Measurements from ENCODE around the gene SEPTIN6.

SEPTIN6 gene

DNA sequence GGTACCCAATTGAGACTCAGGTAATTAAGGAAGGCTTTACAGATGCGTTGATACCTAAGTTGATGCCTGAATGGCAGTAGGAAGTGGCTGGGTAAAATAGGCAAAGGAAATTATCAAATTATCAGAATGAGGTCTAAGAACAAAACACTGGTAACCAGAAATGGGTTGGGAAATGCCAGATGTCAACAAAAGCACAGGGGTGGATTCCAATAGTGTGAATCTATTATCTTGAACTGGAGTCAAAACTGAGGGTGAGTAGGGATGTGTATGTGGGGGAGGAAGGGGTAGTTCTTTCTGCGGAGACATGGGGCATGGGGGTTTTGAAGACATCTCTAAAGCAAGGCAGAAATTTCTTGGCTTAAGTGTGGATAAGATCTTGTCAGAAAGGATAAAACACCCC lies 16.0 kb upstream of the SEPTIN6 start:
- H3K36me3 ChIP-seq (ENCODE audit: control insufficient read depth, low read depth, low read length), result no peaks in the 10 kb centered on the region
- no peak overlapping the region for H3K9ac ChIP-seq (ENCODE audit: low read length)
- H3K4me1 ChIP-seq (ENCODE audit: control insufficient read depth, low read depth, low read length), result no peaks in the 10 kb centered on the region
- H3K27me3 ChIP-seq (ENCODE audit: control insufficient read depth, insufficient read depth, low read length), result no peaks in the 10 kb centered on the region
- no peak overlapping the region for H3K4me3 ChIP-seq (ENCODE audit: low read length)
- peaks cover 4% of the 10 kb centered on the region for H3K9me3 ChIP-seq (ENCODE audit: control insufficient read depth, low read depth, low read length)
- no peak overlapping the region for H3K27ac ChIP-seq (ENCODE audit: low read length)

DNA sequence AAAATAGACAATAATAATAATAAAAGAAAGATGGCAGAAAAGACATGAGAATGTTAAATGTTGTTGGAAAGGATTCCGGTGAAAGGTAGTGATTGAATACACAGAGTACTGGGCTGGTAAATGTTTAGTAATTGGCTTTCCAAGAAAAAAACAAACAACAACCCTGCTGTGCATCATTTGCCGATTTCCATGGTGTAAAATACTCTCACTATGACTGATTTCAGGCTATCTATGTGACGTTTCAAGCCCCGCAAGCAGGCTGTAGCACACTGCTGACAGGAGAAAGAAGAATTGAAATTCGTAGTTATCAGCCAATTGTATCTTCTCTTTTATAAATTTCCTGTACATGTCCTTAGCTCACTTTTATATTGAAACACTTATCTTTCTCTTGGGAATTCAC lies 13.6 kb upstream of the SEPTIN6 start:
- H3K4me3 ChIP-seq (ENCODE audit: low read length), result no peak overlapping the region
- peaks cover 4% of the 10 kb centered on the region for H3K9me3 ChIP-seq (ENCODE audit: control insufficient read depth, low read depth, low read length)
- H3K9ac ChIP-seq (ENCODE audit: low read length), result no peak overlapping the region
- H3K27me3 ChIP-seq (ENCODE audit: control insufficient read depth, insufficient read depth, low read length), result no peaks in the 10 kb centered on the region
- no peaks in the 10 kb centered on the region for H3K4me1 ChIP-seq (ENCODE audit: control insufficient read depth, low read depth, low read length)
- H3K27ac ChIP-seq (ENCODE audit: low read length), result no peak overlapping the region
- H3K36me3 ChIP-seq (ENCODE audit: control insufficient read depth, low read depth, low read length), result no peaks in the 10 kb centered on the region

DNA sequence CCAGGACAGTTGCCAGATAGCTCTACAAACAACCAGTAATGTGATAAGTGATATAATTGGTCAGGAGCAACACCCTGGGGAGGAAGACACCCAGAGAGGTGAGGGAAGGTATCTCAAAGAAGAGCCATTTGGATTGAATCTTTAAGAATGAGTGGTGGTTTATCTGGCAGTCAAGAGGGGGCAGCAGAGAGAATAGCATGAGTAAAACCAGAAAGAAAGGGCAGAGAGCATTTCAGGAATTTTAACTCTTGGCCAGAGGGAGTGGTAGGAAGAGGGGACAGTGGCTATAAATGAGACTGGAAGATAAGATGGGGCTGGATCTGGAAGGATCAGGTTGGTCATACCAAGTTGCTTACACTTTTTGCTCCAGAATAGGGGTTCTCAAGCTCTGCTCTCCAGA lies 5.9 kb upstream of the SEPTIN6 start:
- no peaks in the 10 kb centered on the region for H3K4me1 ChIP-seq (ENCODE audit: control insufficient read depth, low read depth, low read length)
- no peak overlapping the region for H3K4me3 ChIP-seq (ENCODE audit: low read length)
- no peak overlapping the region for H3K9ac ChIP-seq (ENCODE audit: low read length)
- H3K36me3 ChIP-seq (ENCODE audit: control insufficient read depth, low read depth, low read length), result no peaks in the 10 kb centered on the region
- peaks cover 9% of the 10 kb centered on the region for H3K9me3 ChIP-seq (ENCODE audit: control insufficient read depth, low read depth, low read length)
- no peak overlapping the region for H3K27ac ChIP-seq (ENCODE audit: low read length)
- peaks cover 4% of the 10 kb centered on the region for H3K27me3 ChIP-seq (ENCODE audit: control insufficient read depth, insufficient read depth, low read length)

DNA sequence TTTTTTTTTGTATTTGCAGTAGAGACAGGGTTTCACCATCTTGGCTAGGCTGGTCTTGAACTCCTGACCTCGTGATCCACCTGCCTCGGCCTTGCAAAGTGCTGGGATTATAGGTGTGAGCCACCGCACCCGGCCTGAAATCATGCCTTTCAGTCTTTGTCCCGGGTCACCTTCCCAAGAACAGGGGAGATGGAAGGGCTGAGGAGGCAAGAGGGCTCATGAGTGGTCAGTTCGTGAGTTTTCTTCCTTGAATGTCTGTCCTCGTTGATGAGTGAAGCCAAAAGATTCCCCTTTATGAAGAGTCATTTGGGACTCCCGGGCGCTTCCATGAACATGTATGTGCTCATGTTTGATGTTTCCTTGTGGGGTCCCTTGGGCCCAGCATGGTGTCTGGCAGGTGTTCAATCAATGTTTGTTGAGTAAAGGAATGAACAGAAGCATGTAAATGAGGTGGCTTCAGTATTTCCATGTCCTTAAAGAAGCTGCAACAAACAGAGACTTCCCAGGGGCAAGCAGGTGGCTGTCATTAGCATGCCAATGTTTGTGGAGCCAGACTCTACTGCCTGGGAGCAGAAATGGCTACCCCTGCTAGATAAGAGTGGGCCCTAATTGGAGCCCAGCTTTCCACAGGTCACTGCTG lies 3.4 kb upstream of the SEPTIN6 start:
- H3K9ac ChIP-seq (ENCODE audit: low read length), result no peak overlapping the region
- H3K9me3 ChIP-seq (ENCODE audit: control insufficient read depth, low read depth, low read length), result peaks cover 9% of the 10 kb centered on the region
- no peaks in the 10 kb centered on the region for H3K36me3 ChIP-seq (ENCODE audit: control insufficient read depth, low read depth, low read length)
- no peak overlapping the region for H3K27ac ChIP-seq (ENCODE audit: low read length)
- no peak overlapping the region for H3K4me3 ChIP-seq (ENCODE audit: low read length)
- H3K27me3 ChIP-seq (ENCODE audit: control insufficient read depth, insufficient read depth, low read length), result peaks cover 10% of the 10 kb centered on the region
- H3K4me1 ChIP-seq (ENCODE audit: control insufficient read depth, low read depth, low read length), result no peaks in the 10 kb centered on the region

DNA sequence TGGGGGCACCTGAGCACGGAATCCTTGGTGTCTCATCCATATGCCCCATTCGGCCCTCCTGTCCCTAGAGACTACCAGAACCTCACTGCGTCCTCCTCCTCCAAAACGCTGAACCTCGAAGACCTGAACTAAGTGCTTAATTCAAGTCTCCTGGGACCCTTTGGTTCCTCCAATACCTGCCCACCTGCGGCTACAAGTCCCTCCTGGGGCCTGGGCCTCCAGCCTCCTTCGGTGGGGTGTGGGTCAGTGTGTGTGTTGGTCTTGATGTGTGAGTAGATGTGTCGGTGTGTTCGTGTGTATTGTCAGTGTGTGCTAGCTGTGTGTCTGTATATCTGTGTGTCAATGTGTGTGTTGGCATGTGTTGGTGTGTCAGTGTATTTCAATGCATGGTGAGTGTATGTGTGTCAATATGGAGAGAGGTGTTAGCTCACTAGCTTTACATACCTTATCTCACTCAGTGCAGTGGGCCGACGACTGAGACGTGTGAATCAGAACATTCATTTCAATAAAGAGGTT lies 2.6 kb upstream of the SEPTIN6 start:
- H3K4me3 ChIP-seq (ENCODE audit: low read length), result no peak overlapping the region
- H3K27ac ChIP-seq (ENCODE audit: low read length), result no peak overlapping the region
- no peak overlapping the region for H3K9ac ChIP-seq (ENCODE audit: low read length)
- H3K4me1 ChIP-seq (ENCODE audit: control insufficient read depth, low read depth, low read length), result peaks cover 4% of the 10 kb centered on the region
- H3K27me3 ChIP-seq (ENCODE audit: control insufficient read depth, insufficient read depth, low read length), result peaks cover 15% of the 10 kb centered on the region
- H3K36me3 ChIP-seq (ENCODE audit: control insufficient read depth, low read depth, low read length), result no peaks in the 10 kb centered on the region
- peaks cover 7% of the 10 kb centered on the region for H3K9me3 ChIP-seq (ENCODE audit: control insufficient read depth, low read depth, low read length)

DNA sequence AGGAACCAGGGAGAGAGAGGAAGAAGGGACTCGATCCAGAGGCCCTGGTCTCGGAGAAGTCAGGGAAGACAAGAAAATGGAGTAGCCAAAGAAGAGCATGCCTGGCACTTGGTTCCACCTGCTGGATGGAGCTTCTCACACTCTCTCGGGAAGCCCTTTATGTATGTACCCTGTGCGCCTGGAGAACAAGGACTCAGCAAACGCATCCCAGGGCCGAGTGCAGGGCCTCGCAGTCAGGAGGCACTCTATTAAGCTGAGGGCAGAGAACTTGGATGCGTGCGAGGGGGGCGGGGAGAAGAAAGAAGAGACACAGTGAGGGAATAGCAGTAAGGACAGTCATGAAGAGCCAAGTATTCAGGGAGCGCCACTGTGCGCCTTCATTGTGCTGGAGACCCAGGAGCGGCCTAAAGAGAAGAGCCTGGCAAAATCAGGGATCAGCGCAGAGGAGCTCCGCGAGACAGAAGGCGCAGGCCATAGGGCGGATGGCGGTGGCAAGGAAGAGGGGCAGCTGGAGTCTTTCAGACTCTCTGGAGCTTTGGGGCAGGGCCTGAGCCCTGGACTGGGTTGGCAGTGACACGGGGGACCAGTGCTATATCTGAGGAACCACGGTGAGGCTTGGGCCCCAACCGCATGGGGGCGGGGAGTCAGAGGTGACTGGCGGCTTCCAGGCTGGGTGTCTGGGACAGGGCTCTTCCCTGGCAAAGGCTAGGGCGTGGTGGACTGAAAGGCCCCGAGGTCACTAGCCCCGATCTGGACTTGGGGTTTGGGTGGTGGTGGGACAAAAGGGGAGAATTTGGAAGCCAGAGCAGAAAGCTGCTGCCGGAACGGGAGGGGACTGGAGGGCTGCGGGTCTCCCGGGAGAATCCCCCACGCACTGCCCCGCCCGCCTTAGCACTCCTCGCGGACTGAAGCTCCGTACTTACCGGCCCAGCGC lies 1.9 kb upstream of the SEPTIN6 start:
- Histone ChIP-seq H3K9ac (ENCODE audit: low read length) (no peak overlapping the region), H3K27ac (ENCODE audit: low read length) (no peak overlapping the region), H3K36me3 (ENCODE audit: control insufficient read depth, low read depth, low read length) (no peaks in the 10 kb centered on the region), H3K4me1 (ENCODE audit: control insufficient read depth, low read depth, low read length) (peaks cover 4% of the 10 kb centered on the region), H3K4me3 (ENCODE audit: low read length) (peak overlapping the region; percentile 64), H3K27me3 (ENCODE audit: control insufficient read depth, insufficient read depth, low read length) (peaks cover 15% of the 10 kb centered on the region), H3K9me3 (ENCODE audit: control insufficient read depth, low read depth, low read length) (peaks cover 9% of the 10 kb centered on the region)

DNA sequence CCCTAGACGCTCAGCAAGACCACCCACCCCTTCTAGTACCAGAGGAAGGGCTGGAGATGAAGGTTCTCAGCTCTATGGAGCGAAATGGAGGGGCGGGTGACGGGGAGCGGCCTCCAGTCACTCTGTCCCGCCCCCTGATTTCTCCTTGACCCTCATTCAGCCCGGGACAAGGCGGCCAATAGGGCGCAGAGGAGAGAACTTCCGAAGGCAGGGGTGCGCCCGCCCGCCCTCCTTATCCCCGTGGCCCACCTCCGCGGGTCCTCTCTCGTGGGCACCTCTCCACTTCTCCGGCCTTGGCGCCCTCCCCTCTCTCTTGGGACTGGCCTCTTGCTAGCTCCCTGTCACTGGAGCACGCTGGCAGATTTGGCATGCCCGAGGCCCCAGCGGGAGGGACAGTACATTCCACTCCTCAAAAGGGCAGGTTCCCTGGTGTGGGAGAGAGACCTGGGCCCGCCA lies 1.1 kb upstream of the SEPTIN6 start:
- Histone ChIP-seq H3K9me3 (ENCODE audit: control insufficient read depth, low read depth, low read length) (peaks cover 7% of the 10 kb centered on the region), H3K27me3 (ENCODE audit: control insufficient read depth, insufficient read depth, low read length) (peaks cover 15% of the 10 kb centered on the region), H3K9ac (ENCODE audit: low read length) (no peak overlapping the region), H3K36me3 (ENCODE audit: control insufficient read depth, low read depth, low read length) (no peaks in the 10 kb centered on the region), H3K4me3 (ENCODE audit: low read length) (peak overlapping the region; percentile 64), H3K4me1 (ENCODE audit: control insufficient read depth, low read depth, low read length) (peaks cover 4% of the 10 kb centered on the region), H3K27ac (ENCODE audit: low read length) (no peak overlapping the region)

DNA sequence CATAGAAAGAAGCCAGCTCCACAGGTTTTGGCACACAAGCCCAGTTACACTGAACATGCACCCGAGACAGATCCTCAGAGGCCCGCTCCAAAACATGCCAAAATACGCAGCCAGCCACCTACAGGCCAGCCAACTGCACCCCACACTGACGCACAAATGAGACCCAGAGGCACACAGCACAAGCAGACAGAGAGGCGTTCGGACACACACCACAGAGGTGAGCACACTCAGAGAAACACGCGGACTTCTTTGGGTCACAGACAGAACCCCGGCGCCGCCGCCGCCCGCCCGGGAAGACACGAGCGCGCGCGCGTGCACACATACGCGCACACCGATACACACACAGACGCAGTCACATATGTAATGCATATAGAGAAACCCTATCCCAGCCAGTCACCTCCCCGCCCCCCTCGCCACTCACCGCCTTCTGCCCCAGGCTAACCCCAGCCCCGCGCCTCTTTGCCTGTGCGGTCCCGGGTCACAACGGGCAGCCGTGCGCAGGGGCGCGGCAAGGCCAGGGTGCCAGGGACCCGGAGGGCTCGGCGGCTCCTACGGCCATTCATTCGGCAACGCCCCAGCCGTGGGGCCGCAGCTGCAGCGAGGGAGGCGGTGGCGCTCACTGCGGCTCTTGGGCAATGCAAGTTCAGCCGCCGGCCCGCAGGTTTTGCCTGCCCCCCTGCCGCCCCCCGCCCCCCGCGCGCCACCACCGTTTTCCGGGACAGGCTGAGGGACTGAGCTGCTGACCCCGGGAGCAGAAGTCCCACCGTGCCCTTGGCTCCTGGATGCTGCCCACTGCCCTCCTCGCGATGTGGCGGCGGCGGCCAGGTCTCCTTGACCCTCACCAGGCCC lies 553 bp downstream of the SEPTIN6 start:
- no peak overlapping the region for H3K27ac ChIP-seq (ENCODE audit: low read length)
- peaks cover 4% of the 10 kb centered on the region for H3K4me1 ChIP-seq (ENCODE audit: control insufficient read depth, low read depth, low read length)
- H3K4me3 ChIP-seq (ENCODE audit: low read length), result peak overlapping the region; percentile 64
- H3K27me3 ChIP-seq (ENCODE audit: control insufficient read depth, insufficient read depth, low read length), result peaks cover 15% of the 10 kb centered on the region
- H3K9me3 ChIP-seq (ENCODE audit: control insufficient read depth, low read depth, low read length), result peaks cover 10% of the 10 kb centered on the region
- H3K36me3 ChIP-seq (ENCODE audit: control insufficient read depth, low read depth, low read length), result no peaks in the 10 kb centered on the region
- peak overlapping the region; percentile 39 for H3K9ac ChIP-seq (ENCODE audit: low read length)

DNA sequence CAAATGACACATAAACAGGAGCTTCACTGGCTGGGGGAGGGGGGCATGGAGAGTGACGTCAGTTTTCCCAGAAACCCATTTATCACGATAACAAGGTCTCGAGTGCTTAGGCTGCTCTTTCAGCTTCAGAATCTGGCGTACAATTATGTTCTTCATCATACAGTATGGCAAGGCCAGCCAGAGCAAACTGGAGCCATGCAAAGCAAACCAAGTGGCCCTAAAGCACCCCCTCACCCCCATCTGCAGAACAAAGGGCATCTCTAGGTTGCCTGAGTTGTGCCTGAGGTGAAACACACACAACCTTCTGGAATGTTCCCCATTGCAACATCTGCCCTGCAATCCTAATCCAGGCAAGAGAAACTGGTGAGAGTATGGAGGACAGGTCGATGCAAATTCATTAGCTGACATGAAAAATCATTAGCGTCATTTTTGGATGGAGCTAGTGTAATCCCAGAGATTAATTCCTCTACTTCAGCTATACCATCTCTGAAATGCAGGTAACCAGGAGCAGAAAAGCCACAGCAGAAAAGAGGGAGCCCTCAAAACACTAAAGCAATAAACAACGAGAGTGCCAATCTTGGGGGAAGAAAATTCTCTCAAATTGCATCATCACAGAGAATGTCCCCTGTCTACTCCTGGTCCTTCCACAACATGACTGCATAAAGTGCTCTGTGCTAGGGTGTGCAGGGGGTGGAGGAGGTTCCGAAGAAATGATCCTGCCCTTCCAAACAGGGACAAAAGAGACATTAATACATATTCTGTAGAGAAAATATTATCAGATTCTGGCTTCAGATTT lies 1.8 kb downstream of the SEPTIN6 start:
- Histone ChIP-seq H3K36me3 (ENCODE audit: control insufficient read depth, low read depth, low read length) (no peaks in the 10 kb centered on the region), H3K9me3 (ENCODE audit: control insufficient read depth, low read depth, low read length) (peaks cover 8% of the 10 kb centered on the region), H3K4me3 (ENCODE audit: low read length) (peak overlapping the region; percentile 64), H3K4me1 (ENCODE audit: control insufficient read depth, low read depth, low read length) (peaks cover 4% of the 10 kb centered on the region), H3K27me3 (ENCODE audit: control insufficient read depth, insufficient read depth, low read length) (peaks cover 15% of the 10 kb centered on the region), H3K9ac (ENCODE audit: low read length) (no peak overlapping the region), H3K27ac (ENCODE audit: low read length) (no peak overlapping the region)

DNA sequence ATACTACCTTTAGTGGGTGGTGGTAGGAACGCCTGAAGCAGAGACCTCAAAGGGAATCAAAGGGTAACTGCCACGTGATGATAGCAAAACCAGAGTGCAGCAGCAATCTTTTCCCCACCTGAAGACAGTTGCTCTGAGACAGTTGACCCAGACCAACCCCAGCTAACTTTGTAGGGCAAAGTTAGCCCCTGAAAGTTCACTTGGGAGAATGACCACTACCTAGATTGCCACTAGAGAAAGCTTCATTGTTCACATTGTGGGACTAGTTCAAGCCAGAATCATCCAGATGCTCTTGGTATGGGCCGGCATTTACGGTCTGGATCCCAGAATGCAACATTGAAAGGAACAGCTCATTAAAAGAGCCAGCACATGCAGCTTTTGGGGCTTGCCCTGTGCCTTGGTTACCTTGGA lies 4.1 kb downstream of the SEPTIN6 start:
- Histone ChIP-seq H3K4me3 (ENCODE audit: low read length) (no peak overlapping the region), H3K4me1 (ENCODE audit: control insufficient read depth, low read depth, low read length) (peaks cover 4% of the 10 kb centered on the region), H3K27ac (ENCODE audit: low read length) (no peak overlapping the region), H3K9ac (ENCODE audit: low read length) (no peak overlapping the region), H3K9me3 (ENCODE audit: control insufficient read depth, low read depth, low read length) (peaks cover 8% of the 10 kb centered on the region), H3K36me3 (ENCODE audit: control insufficient read depth, low read depth, low read length) (no peaks in the 10 kb centered on the region), H3K27me3 (ENCODE audit: control insufficient read depth, insufficient read depth, low read length) (peaks cover 11% of the 10 kb centered on the region)

All from iPS-18a (cell line).